HT-29 (cell line): ENCODE data around the gene ZNF81. TPM values are rescaled to one million over a fixed set of nuclear protein-coding genes. Genes with fewer than 3 reads are reported as not detected.
"Not testable (repeated sequence)": the region's sequence is repeated elsewhere in the genome, so short reads cannot be mapped to it uniquely, and the experiment has no call there.

ENCODE experiments used
- DNase-seq: peaks from one replicate; pipeline ENCODE4 v3.0.0-alpha.2; 2015; ENCODE audit warnings: low spot score
- total RNA-seq: library from RNA; depleted of rRNA; stranded (reverse); fragments of >200 nt; shearing (Covaris generic); gene quantifications from 2 replicates; pipeline ENCODE4 v1.2.3, GENCODE V29; 2014

The ZNF81 gene
- total RNA-seq, 1 experiment from 2014 or later = 5.5 TPM

GRCh38 chrX:47844117-47844516, 7.4 kb downstream of the ZNF81 start:
- no peak for DNase-seq

- DNase-seq = no peak
Measured at GRCh38 chrX:47846040-47846439, 9.3 kb downstream of the ZNF81 start.

- DNase-seq = no peak
Measured at GRCh38 chrX:47849778-47850177, 13.1 kb downstream of the ZNF81 start.

- not testable (repeated sequence) for DNase-seq
Measured at GRCh38 chrX:47850389-47850788, 13.7 kb downstream of the ZNF81 start.

- no peak for DNase-seq
Measured at GRCh38 chrX:47850901-47851300, 14.2 kb downstream of the ZNF81 start.

GRCh38 chrX:47854474-47854873, 17.8 kb downstream of the ZNF81 start:
- peak; percentile 41 for DNase-seq

- no peak for DNase-seq
Measured at GRCh38 chrX:47859686-47860085, 23.0 kb downstream of the ZNF81 start.

- DNase-seq = no peak
Measured at GRCh38 chrX:47862680-47863079, 26.0 kb downstream of the ZNF81 start.

- no peak for DNase-seq
Measured at GRCh38 chrX:47863187-47863586, 26.5 kb downstream of the ZNF81 start.

- DNase-seq = no peak
Measured at GRCh38 chrX:47864300-47864699, 27.6 kb downstream of the ZNF81 start.

- DNase-seq = no peak
Measured at GRCh38 chrX:47864785-47865184, 28.1 kb downstream of the ZNF81 start.

GRCh38 chrX:47873123-47873522, 36.4 kb downstream of the ZNF81 start:
- DNase-seq = no peak

- DNase-seq = no peak
Measured at GRCh38 chrX:47877327-47877726, 40.6 kb downstream of the ZNF81 start.

GRCh38 chrX:47878198-47878597, 41.5 kb downstream of the ZNF81 start:
- no peak for DNase-seq

GRCh38 chrX:47879463-47879862, 42.8 kb downstream of the ZNF81 start:
- no peak for DNase-seq

- DNase-seq = no peak
Measured at GRCh38 chrX:47880927-47881326, 44.2 kb downstream of the ZNF81 start.

- no peak for DNase-seq
Measured at GRCh38 chrX:47885501-47885900, 48.8 kb downstream of the ZNF81 start.

GRCh38 chrX:47898024-47898423, 61.3 kb downstream of the ZNF81 start:
- no peak for DNase-seq

- no peak for DNase-seq
Measured at GRCh38 chrX:47900833-47901232, 64.1 kb downstream of the ZNF81 start.

GRCh38 chrX:47902161-47902560, 65.5 kb downstream of the ZNF81 start:
- DNase-seq = no peak

GRCh38 chrX:47915886-47916493, 79.3 kb downstream of the ZNF81 start:
- no peak for DNase-seq

GRCh38 chrX:47918274-47918673, 81.6 kb downstream of the ZNF81 start:
- DNase-seq = no peak

- DNase-seq = no peak
Measured at GRCh38 chrX:47927212-47927611, 90.5 kb downstream of the ZNF81 start.

GRCh38 chrX:47931970-47932369, 95.3 kb downstream of the ZNF81 start:
- DNase-seq = not testable (repeated sequence)
